Skeletal muscle satellite cell (primary cell): Measurements from ENCODE around the gene FNDC3B.
A peak's percentile ranks its signal among the peaks of the same experiment; 100 is the strongest.
"Not testable (repeated sequence)": the region's sequence is repeated elsewhere in the genome, so short reads cannot be mapped to it uniquely, and the experiment has no call there.

Source experiments
- H3K27me3 ChIP-seq: 2 replicates; pipeline ENCODE4 v1.7.0; 2013; ENCODE audit warnings: low read length; ENCODE audit not compliant: control insufficient read depth, insufficient read depth
- H3K36me3 ChIP-seq: 2 replicates; pipeline ENCODE4 v1.7.0; 2013; ENCODE audit warnings: mild to moderate bottlenecking, control low read depth, low read length; ENCODE audit not compliant: insufficient read depth
- H3K4me1 ChIP-seq: 2 replicates; pipeline ENCODE4 v1.7.0; 2013; ENCODE audit warnings: low read length; ENCODE audit not compliant: control insufficient read depth, insufficient read depth
- H3K4me2 ChIP-seq: 2 replicates; pipeline ENCODE4 v1.7.0; 2013; ENCODE audit warnings: mild to moderate bottlenecking, low read length
- H3K4me3 ChIP-seq: 2 replicates; pipeline ENCODE4 v1.7.0; 2013; ENCODE audit warnings: low read length
- H3K9ac ChIP-seq: 2 replicates; pipeline ENCODE4 v1.7.0; 2013; ENCODE audit warnings: mild to moderate bottlenecking, low read depth, low read length, moderate library complexity
- H3K9me3 ChIP-seq: replicated peaks from 2 replicates; pipeline ENCODE4 v1.7.0; 2013; ENCODE audit warnings: mild to moderate bottlenecking, control low read depth, low read length

The FNDC3B gene

DNA sequence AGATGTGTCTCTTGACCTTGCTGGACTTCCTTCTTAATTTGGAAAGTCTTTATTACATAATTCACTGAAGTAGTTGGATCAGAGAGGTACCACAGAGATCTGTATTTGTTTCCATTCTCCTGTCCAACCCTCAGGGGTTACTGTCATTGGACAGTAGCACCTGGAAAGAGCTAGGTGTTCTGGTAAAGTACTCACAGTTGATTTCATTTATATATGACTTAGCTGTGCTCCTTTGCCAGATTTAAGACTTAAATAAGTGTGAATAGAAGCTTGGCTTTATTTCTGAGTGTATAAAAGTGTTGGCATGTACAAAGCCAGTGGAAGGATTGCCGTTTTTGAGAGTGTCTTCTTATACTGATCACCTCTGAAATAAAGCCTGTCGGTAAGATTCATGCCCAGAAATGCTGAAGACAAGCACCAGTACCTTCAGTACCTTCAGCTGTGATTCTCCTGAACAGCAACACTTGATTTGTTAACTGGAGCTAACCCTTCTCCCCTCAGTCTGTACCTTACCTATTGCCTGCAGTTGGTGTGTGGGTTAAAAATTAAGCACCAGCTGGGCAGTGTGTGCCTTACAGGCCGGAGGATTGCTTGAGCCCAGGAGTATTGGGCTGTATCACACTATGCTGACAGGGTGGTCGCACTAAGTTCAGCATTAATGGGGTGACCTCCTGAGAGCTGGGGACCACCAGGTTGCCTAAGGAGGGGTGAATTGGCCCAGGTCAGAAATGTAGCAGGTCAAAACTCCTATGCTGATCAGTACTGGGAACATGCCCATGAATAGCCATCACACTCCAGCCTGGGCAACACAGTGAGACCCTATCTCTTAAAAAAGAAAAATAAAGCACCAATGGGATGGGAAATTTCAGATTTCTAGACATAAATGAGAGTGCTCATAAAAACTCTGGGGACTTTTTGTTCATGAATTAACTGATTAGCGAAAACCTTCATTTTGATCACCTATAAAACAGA is 197.7 kb downstream of the FNDC3B start:
- H3K9ac ChIP-seq, result no peak overlapping the region
- H3K36me3 ChIP-seq, result peaks cover 14% of the 10 kb centered on the region

DNA sequence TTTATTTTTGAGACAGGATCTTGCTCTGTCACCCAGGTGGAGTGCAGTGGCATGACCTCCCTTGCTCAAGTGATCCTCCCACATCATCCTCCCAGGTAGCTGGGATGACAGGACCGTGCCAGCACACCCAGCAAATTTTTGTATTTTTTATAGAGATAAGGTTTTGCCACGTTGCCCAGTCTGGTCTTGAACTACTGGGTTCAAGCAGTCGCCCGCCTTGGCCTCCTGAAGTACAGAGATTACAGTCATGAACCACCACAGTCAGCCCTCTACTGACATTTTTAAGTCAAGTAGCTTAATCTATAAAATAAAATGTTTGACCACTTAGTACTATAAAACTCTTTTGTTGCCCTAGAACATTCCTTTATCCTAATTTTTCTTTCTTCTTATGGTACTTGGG is 198.8 kb downstream of the FNDC3B start:
- no peaks in the 10 kb centered on the region for H3K4me1 ChIP-seq
- H3K9me3 ChIP-seq, result no peaks in the 10 kb centered on the region
- no peak overlapping the region for H3K9ac ChIP-seq
- H3K27me3 ChIP-seq, result no peaks in the 10 kb centered on the region
- no peak overlapping the region for H3K4me2 ChIP-seq
- H3K36me3 ChIP-seq, result peaks cover 22% of the 10 kb centered on the region
- no peak overlapping the region for H3K4me3 ChIP-seq

More for the DNA sequence above, 197.7 kb downstream of the FNDC3B start:
- Histone ChIP-seq H3K4me1 (no peaks in the 10 kb centered on the region), H3K4me2 (no peak overlapping the region), H3K4me3 (no peak overlapping the region), H3K9me3 (no peaks in the 10 kb centered on the region), H3K27me3 (no peaks in the 10 kb centered on the region)

- no peak overlapping the region for H3K4me2 ChIP-seq
- H3K9me3 ChIP-seq, result no peaks in the 10 kb centered on the region
- peaks cover 9% of the 10 kb centered on the region for H3K4me1 ChIP-seq
- no peak overlapping the region for H3K9ac ChIP-seq
- no peak overlapping the region for H3K4me3 ChIP-seq
- H3K36me3 ChIP-seq, result peaks cover 18% of the 10 kb centered on the region
- no peaks in the 10 kb centered on the region for H3K27me3 ChIP-seq
Measured at GRCh38 chr3:172239218-172239790, 199.9 kb downstream of the FNDC3B start.

DNA sequence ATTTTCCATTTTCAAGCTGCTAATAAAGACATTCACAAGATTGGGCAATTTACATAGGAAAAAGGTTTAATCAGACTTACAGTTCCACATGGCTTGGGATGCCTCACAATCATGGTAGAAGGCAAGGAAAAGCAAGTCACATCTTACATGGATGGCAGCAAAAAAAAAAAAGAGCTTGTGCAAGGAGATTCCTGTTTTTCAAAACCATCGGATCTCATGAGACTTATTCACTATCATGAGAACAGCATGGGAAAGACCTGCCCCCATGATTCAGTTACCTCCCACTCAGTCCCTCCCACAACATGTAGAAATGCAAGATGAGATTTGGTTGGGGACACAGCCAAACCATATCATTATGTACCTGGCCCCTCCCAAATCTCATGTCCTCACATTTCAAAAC is 202.0 kb downstream of the FNDC3B start:
- Histone ChIP-seq H3K4me2 (no peak overlapping the region), H3K4me3 (no peak overlapping the region), H3K36me3 (peaks cover 18% of the 10 kb centered on the region), H3K27me3 (no peaks in the 10 kb centered on the region), H3K4me1 (peaks cover 21% of the 10 kb centered on the region), H3K9me3 (no peaks in the 10 kb centered on the region), H3K9ac (no peak overlapping the region)

DNA sequence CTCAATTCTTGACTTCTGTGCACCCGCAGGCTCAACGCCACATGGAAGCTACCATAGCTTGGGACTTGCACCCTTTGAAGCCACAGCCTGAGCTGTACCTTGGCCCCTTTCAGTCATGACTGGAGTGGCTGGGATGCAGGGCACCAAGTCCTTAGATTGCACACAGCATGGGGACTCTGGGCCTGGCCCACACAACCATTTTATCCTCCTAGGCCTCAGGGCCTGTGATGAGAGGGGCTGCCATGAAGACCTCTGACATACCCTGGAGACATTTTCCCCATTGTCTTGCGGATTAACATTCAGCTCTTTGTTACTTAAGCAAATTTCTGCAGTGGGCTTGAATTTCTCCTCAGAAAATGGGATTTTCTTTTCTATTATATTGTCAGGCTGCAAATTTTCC is 203.1 kb downstream of the FNDC3B start:
- not testable (repeated sequence) for H3K9ac ChIP-seq, H3K9me3 ChIP-seq, H3K4me2 ChIP-seq, H3K27me3 ChIP-seq, H3K4me3 ChIP-seq
- Histone ChIP-seq H3K4me1 (peaks cover 26% of the 10 kb centered on the region), H3K36me3 (peaks cover 20% of the 10 kb centered on the region)

DNA sequence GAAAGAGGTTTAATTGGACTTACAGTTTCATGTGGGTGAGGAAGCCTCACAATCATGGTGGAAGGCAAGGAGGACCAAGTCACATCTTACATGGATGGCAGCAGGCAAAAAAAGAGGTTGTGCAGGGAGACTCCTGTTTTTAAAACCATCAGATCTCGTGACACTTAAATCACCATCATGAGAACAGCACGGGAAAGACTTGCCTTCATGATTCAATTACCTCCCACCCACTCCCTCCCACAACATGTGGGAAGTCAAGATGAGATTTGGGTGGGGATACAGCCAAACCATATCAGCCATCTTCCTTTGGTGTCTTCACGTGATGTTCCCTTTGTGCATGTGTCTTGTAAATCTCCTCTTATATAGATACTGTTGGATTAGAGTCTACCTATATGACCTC is 204.0 kb downstream of the FNDC3B start:
- not testable (repeated sequence) for H3K4me3 ChIP-seq, H3K27me3 ChIP-seq, H3K9ac ChIP-seq

DNA sequence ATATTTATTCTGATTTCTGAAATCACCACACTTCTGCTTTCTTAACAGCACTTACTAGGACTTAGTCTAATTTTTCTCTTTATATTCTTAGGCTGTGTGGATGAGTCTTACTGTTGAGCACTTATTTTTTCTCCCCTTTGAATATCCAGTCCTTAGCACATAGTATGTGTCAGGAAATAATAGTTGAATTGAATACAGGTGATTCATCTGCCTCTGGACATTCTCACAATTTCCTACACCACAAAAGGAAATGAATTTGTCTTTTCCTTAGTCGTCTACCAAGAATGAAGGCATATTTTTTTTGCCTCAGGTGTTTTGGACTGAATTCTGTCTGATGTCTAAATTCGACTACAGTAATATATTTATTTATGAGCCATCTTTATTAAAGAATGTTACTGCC is 204.6 kb downstream of the FNDC3B start:
- Histone ChIP-seq H3K27me3 (no peaks in the 10 kb centered on the region), H3K4me1 (peaks cover 30% of the 10 kb centered on the region), H3K9me3 (no peaks in the 10 kb centered on the region)

More for the DNA sequence above, 204.0 kb downstream of the FNDC3B start:
- peaks cover 26% of the 10 kb centered on the region for H3K4me1 ChIP-seq
- H3K36me3 ChIP-seq, result peaks cover 28% of the 10 kb centered on the region
- not testable (repeated sequence) for H3K9me3 ChIP-seq, H3K4me2 ChIP-seq

GRCh38 chr3:172245241-172245640 is 205.9 kb downstream of the FNDC3B start:
- Histone ChIP-seq H3K36me3 (peaks cover 22% of the 10 kb centered on the region), H3K4me2 (peak overlapping the region; percentile 31), H3K4me3 (no peak overlapping the region), H3K9me3 (no peaks in the 10 kb centered on the region), H3K4me1 (peaks cover 33% of the 10 kb centered on the region), H3K9ac (no peak overlapping the region), H3K27me3 (no peaks in the 10 kb centered on the region)

More for the DNA sequence above, 204.6 kb downstream of the FNDC3B start:
- Histone ChIP-seq H3K36me3 (peaks cover 27% of the 10 kb centered on the region), H3K4me2 (no peak overlapping the region), H3K9ac (no peak overlapping the region), H3K4me3 (no peak overlapping the region)

- peak overlapping the region; percentile 22 for H3K9ac ChIP-seq
- H3K4me2 ChIP-seq, result peak overlapping the region; percentile 31
- peaks cover 33% of the 10 kb centered on the region for H3K4me1 ChIP-seq
- H3K4me3 ChIP-seq, result no peak overlapping the region
- H3K9me3 ChIP-seq, result no peaks in the 10 kb centered on the region
- H3K27me3 ChIP-seq, result no peaks in the 10 kb centered on the region
- H3K36me3 ChIP-seq, result peaks cover 25% of the 10 kb centered on the region
Measured at GRCh38 chr3:172246107-172246844, 206.9 kb downstream of the FNDC3B start.

DNA sequence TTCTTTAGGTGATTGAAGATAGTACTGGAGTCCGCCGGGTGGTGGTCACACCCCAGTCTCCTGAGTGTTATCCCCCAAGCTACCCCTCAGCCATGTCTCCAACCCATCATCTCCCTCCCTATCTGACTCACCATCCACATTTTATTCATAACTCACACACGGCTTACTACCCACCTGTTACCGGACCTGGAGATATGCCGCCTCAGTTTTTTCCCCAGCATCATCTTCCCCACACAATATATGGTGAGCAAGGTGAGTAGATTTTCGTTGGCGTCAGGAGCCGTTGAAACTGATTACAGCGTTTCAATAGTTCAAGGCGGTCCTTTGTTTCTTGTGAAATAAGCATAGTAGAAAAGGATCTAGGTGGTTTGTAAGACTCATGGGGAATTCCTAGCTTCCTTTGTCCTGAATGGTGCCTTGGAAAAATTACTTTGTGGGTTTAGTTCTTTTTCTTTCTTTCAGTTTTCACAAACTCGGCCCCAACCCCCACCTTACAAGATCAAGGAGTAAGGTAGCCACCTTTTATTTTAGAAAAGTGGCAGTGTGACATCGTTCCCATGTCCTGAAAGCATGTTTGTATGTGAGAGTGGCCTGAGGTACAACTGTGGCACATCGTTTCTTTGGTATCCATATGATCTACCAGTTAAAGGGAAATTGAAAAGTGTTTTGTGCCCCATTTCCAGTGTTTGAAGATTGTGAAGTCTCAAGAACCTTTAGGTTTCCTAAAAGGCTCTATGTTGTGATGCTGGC is 208.3 kb downstream of the FNDC3B start:
- no peaks in the 10 kb centered on the region for H3K9me3 ChIP-seq
- peaks cover 33% of the 10 kb centered on the region for H3K36me3 ChIP-seq
- H3K4me2 ChIP-seq, result no peak overlapping the region
- H3K9ac ChIP-seq, result no peak overlapping the region
- H3K4me1 ChIP-seq, result peaks cover 33% of the 10 kb centered on the region
- H3K27me3 ChIP-seq, result no peaks in the 10 kb centered on the region
- no peak overlapping the region for H3K4me3 ChIP-seq

DNA sequence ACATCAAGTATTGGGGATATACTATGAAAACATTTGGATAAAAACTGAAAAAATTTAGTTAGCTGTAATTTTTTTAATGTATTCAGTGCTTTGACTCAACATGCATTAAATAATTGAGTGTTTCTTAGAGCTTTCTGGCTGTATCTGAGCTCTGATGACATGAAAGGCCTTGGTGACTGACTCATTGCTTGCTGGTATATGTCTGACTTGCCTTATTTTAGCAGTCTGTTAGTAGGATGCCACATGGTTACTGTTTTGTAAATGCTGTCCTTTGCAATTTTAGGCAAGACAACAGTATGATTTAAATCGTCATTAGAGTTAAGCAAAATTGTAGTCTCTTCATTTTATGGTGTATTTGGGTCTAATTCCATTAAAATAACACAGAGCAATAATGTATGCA is 209.7 kb downstream of the FNDC3B start:
- peaks cover 33% of the 10 kb centered on the region for H3K36me3 ChIP-seq
- H3K9ac ChIP-seq, result no peak overlapping the region
- no peaks in the 10 kb centered on the region for H3K27me3 ChIP-seq
- no peaks in the 10 kb centered on the region for H3K9me3 ChIP-seq
- H3K4me3 ChIP-seq, result no peak overlapping the region
- peaks cover 26% of the 10 kb centered on the region for H3K4me1 ChIP-seq
- no peak overlapping the region for H3K4me2 ChIP-seq
